ENCODE data around the gene AP1S1.

GRCh38 chr7:101210143-101210542 lies 55.9 kb downstream of the AP1S1 start:
- TF ChIP-seq ZNF302 (CRISPR knock-in tag; IDR thresholded peaks at IDR 0.05) = no peak
- no peak for TF ChIP-seq CTCF (IDR thresholded peaks at IDR 0.05)
- no peak for TF ChIP-seq RARB (CRISPR knock-in tag; IDR thresholded peaks at IDR 0.05)
- no peak for TF ChIP-seq USF2 (IDR thresholded peaks at IDR 0.05)
- TF ChIP-seq ZFP36 (IDR thresholded peaks at IDR 0.05; ENCODE audit: borderline replicate concordance, partially characterized antibody) = no peak
- no peak for TF ChIP-seq CHD4 (IDR thresholded peaks at IDR 0.05; ENCODE audit: borderline replicate concordance)

All from A549 (cell line).